Mucosa of stomach (tissue), 1 donor: ENCODE results near the gene SPINT1.

Source experiments
- H3K27me3 ChIP-seq: one replicate; pipeline ENCODE4 v1.7.0; 2013; ENCODE audit warnings: mild to moderate bottlenecking, low read length; ENCODE audit not compliant: control insufficient read depth, insufficient read depth
- H3K36me3 ChIP-seq: one replicate; pipeline ENCODE4 v1.7.0; 2013; ENCODE audit warnings: low read length; ENCODE audit not compliant: control insufficient read depth, insufficient read depth
- H3K4me1 ChIP-seq: one replicate; pipeline ENCODE4 v1.7.0; 2013; ENCODE audit warnings: mild to moderate bottlenecking, low read length; ENCODE audit not compliant: control insufficient read depth, insufficient read depth
- H3K4me3 ChIP-seq: one replicate; pipeline ENCODE4 v1.7.0; 2013; ENCODE audit warnings: low read length
- H3K9ac ChIP-seq: one replicate; pipeline ENCODE4 v1.7.0; 2013; ENCODE audit warnings: mild to moderate bottlenecking, low read length, moderate library complexity
- H3K9me3 ChIP-seq: one replicate; pipeline ENCODE4 v1.7.0; 2013; ENCODE audit warnings: mild to moderate bottlenecking, low read length, moderate library complexity; ENCODE audit not compliant: control insufficient read depth
- donor health status: Pancreatic carcinoma.

Gene SPINT1

GRCh38 chr15:40836020-40836419 lies 7.8 kb upstream of the SPINT1 start:
- Histone ChIP-seq H3K4me1 (no peaks in the 10 kb centered on the region), H3K27me3 (no peaks in the 10 kb centered on the region), H3K9me3 (no peaks in the 10 kb centered on the region), H3K36me3 (no peaks in the 10 kb centered on the region), H3K9ac (no peak overlapping the region), H3K4me3 (no peak overlapping the region)

DNA sequence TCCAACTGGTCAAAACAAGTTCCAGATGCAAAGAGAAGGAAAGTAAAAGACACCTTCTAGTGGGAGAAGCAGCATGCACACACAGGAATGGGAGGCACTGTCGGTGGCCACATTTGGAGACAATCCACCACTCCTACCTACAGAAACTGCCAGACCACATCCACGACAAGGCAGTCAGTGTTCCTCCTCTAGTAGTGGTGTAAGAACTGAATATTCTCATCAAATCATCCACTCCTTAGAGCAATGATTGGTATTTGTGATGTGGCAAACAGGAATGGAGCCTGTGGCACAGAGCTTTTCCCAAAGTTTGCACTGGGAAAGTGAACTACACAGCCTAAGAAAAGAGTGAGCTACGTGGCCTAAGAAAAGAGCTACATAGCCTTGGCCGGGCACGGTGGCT lies 5.1 kb upstream of the SPINT1 start:
- Histone ChIP-seq H3K36me3 (no peaks in the 10 kb centered on the region), H3K4me1 (peaks cover 8% of the 10 kb centered on the region), H3K9me3 (no peaks in the 10 kb centered on the region), H3K4me3 (no peak overlapping the region), H3K27me3 (no peaks in the 10 kb centered on the region), H3K9ac (no peak overlapping the region)

GRCh38 chr15:40841741-40842140 lies 2.1 kb upstream of the SPINT1 start:
- H3K4me3 ChIP-seq = no peak overlapping the region
- no peak overlapping the region for H3K9ac ChIP-seq
- peaks cover 16% of the 10 kb centered on the region for H3K4me1 ChIP-seq
- H3K9me3 ChIP-seq = no peaks in the 10 kb centered on the region
- no peaks in the 10 kb centered on the region for H3K27me3 ChIP-seq
- no peaks in the 10 kb centered on the region for H3K36me3 ChIP-seq

DNA sequence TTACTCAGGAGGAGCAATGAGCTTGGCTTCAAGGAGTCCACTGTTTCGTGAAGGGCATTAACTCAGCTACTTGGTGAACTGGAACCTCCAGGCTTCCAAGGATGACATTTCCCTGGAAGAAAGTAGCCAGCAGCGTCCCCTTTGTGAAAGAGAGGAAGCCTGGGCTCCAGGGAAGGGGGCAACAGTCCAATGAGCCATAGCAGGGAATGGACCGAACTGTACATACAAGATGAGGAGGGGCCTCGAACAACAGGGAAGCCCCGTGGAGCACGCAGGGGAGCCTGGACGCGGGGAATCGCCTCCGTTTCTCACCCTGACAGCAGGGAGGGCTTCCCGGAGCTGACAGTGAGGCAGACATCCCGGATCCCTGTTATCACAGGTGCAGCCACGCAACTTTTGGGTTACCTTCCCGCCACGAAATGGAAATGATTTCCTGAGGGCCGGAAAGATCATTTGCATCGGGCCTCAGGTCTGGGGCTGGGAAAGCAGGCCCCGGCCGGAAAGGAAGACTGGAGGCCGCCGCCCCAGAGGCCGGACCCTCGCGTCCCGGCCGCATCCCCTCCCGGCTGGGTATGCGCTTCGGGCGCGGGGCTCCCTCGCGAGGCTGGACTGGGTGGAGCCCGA lies 475 bp upstream of the SPINT1 start:
- H3K27me3 ChIP-seq = no peaks in the 10 kb centered on the region
- H3K36me3 ChIP-seq = no peaks in the 10 kb centered on the region
- H3K9ac ChIP-seq = peak overlapping the region; percentile 93
- no peaks in the 10 kb centered on the region for H3K9me3 ChIP-seq
- peaks cover 32% of the 10 kb centered on the region for H3K4me1 ChIP-seq
- H3K4me3 ChIP-seq = peak overlapping the region; percentile 28

- Histone ChIP-seq H3K4me1 (peaks cover 32% of the 10 kb centered on the region), H3K27me3 (no peaks in the 10 kb centered on the region), H3K36me3 (no peaks in the 10 kb centered on the region), H3K9me3 (no peaks in the 10 kb centered on the region), H3K4me3 (peak overlapping the region; percentile 80), H3K9ac (peak overlapping the region; percentile 93)
Measured at GRCh38 chr15:40844696-40845030, 815 bp downstream of the SPINT1 start.

- peak overlapping the region; percentile 93 for H3K9ac ChIP-seq
- H3K9me3 ChIP-seq = no peaks in the 10 kb centered on the region
- no peaks in the 10 kb centered on the region for H3K36me3 ChIP-seq
- peak overlapping the region; percentile 80 for H3K4me3 ChIP-seq
- no peaks in the 10 kb centered on the region for H3K27me3 ChIP-seq
- H3K4me1 ChIP-seq = peaks cover 32% of the 10 kb centered on the region
Measured at GRCh38 chr15:40845036-40845435, 1.2 kb downstream of the SPINT1 start.

GRCh38 chr15:40845511-40846284 lies 1.9 kb downstream of the SPINT1 start:
- H3K4me3 ChIP-seq = peak overlapping the region; percentile 80
- peak overlapping the region; percentile 93 for H3K9ac ChIP-seq
- no peaks in the 10 kb centered on the region for H3K27me3 ChIP-seq
- H3K36me3 ChIP-seq = no peaks in the 10 kb centered on the region
- peaks cover 32% of the 10 kb centered on the region for H3K4me1 ChIP-seq
- H3K9me3 ChIP-seq = no peaks in the 10 kb centered on the region

DNA sequence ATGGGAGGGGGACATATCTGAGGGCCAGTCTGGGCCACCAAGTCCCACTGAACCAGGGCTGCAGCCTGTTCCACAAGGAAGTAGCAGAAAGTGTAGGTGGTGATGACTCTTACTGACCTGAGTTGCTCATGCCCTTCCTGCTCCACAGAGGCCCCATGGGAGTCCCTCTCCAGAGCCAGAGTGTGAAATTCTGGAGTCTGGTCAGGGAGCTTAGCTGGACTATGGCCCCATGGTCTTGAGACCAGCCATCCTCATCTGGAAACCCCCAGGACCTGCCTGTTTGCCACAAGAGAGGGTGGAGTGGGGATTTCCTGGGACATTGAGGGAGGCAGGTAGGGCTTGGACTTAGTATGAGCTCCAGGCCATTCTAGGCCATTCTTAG lies 3.0 kb downstream of the SPINT1 start:
- H3K9ac ChIP-seq = peak overlapping the region; percentile 93
- peak overlapping the region; percentile 80 for H3K4me3 ChIP-seq
- H3K27me3 ChIP-seq = no peaks in the 10 kb centered on the region
- H3K36me3 ChIP-seq = no peaks in the 10 kb centered on the region
- H3K9me3 ChIP-seq = no peaks in the 10 kb centered on the region
- H3K4me1 ChIP-seq = peaks cover 32% of the 10 kb centered on the region

DNA sequence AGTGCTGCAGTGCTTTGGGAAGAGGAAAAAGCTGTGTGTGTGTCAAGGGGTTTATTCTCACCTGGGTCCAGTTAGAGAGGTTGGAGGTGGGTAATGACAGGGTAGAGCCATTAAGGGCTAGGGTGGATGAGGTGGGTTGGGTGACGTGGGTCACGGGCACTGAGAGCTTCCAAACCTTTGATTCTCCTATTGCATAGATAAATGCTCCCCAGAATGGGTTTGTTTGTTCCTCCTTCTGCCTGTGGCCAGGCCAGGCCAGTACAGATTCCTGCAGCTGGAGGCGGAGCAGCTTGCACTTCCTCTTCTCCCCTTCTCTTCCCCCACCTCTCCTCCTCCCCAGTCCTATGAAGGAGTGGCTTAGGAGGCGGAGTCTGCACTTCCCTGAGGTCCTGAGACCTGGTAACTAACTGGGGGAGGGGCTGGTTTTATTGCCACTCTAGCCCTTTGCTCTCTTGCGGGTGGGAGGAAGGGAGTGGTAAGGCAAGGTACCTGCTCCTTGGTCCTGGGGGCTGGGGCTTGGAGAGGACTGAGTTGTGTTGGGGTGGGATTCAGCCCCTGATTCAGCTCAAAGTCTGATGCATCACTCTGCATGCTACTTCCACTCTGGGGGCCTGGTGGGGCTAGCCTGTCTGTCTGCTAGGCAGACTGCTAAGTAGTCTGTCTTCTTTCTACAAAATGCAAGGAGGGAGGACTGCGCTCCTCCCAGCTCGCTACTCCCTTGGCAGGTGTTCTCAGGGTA lies 3.5 kb downstream of the SPINT1 start:
- no peaks in the 10 kb centered on the region for H3K9me3 ChIP-seq
- H3K36me3 ChIP-seq = no peaks in the 10 kb centered on the region
- H3K4me1 ChIP-seq = peaks cover 32% of the 10 kb centered on the region
- no peaks in the 10 kb centered on the region for H3K27me3 ChIP-seq
- peak overlapping the region; percentile 93 for H3K9ac ChIP-seq
- H3K4me3 ChIP-seq = peak overlapping the region; percentile 80

GRCh38 chr15:40850576-40851112 lies 6.8 kb downstream of the SPINT1 start:
- H3K36me3 ChIP-seq = no peaks in the 10 kb centered on the region
- H3K9ac ChIP-seq = no peak overlapping the region
- H3K27me3 ChIP-seq = no peaks in the 10 kb centered on the region
- peaks cover 24% of the 10 kb centered on the region for H3K4me1 ChIP-seq
- no peak overlapping the region for H3K4me3 ChIP-seq
- no peaks in the 10 kb centered on the region for H3K9me3 ChIP-seq

GRCh38 chr15:40852529-40852928 lies 8.7 kb downstream of the SPINT1 start:
- Histone ChIP-seq H3K4me3 (no peak overlapping the region), H3K36me3 (peaks cover 15% of the 10 kb centered on the region), H3K9me3 (no peaks in the 10 kb centered on the region), H3K27me3 (no peaks in the 10 kb centered on the region), H3K4me1 (peaks cover 23% of the 10 kb centered on the region), H3K9ac (no peak overlapping the region)
